ENCODE results near the gene DYRK3.
"Not testable (repeated sequence)": the region's sequence is repeated elsewhere in the genome, so short reads cannot be mapped to it uniquely, and the experiment has no call there.

Gene DYRK3

DNA sequence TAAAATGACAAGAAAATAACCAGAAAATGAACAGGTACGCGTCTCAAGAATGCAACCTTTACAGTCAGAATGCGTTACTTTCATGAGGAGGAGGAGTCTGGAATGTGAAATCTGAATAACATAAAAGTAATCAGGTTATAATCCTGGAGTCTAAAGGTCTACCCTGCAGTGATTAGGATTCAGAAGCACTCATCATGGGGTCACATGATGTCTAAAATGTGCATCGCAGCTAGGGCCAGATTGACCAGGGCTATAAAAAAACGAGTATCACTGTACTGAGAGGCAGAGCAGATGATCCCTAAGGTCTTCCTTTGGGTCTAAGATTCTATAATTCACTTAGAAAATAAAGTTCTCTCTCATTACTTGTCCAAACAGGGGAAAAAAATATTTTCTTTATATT, 30.5 kb upstream of the DYRK3 start:
- no peak overlapping the region for H3K4me3 ChIP-seq (ENCODE audit: control insufficient read depth, low read depth, low read length)
- TF ChIP-seq, protein P1, sequence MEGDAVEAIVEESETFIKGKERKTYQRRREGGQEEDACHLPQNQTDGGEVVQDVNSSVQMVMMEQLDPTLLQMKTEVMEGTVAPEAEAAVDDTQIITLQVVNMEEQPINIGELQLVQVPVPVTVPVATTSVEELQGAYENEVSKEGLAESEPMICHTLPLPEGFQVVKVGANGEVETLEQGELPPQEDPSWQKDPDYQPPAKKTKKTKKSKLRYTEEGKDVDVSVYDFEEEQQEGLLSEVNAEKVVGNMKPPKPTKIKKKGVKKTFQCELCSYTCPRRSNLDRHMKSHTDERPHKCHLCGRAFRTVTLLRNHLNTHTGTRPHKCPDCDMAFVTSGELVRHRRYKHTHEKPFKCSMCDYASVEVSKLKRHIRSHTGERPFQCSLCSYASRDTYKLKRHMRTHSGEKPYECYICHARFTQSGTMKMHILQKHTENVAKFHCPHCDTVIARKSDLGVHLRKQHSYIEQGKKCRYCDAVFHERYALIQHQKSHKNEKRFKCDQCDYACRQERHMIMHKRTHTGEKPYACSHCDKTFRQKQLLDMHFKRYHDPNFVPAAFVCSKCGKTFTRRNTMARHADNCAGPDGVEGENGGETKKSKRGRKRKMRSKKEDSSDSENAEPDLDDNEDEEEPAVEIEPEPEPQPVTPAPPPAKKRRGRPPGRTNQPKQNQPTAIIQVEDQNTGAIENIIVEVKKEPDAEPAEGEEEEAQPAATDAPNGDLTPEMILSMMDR (conservative IDR thresholded peaks at IDR 0.05; ENCODE audit: control insufficient read depth, insufficient read depth, low read depth, low read length): no peak
- DNase-seq (ENCODE audit: low read depth): no peak

DNA sequence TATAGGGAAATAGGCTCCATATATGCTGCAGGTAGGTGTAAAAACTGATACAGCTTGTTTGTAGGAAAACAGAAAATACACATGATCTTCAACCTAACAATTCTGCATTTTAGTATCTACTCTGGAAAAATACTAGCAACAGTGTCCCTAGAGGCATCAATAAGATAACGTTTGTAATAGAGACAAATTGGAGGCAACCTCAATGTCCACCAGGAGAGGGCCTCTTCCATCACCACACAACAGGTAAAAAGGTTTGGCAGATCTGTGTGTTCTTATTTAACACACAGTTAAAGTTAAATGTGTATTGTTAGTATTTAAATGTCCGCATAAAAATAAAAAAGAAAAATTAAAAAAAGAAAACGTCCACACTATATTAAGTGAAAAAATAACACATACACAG, 28.5 kb upstream of the DYRK3 start:
- peak; percentile 43 for DNase-seq (ENCODE audit: low read depth)

DNA sequence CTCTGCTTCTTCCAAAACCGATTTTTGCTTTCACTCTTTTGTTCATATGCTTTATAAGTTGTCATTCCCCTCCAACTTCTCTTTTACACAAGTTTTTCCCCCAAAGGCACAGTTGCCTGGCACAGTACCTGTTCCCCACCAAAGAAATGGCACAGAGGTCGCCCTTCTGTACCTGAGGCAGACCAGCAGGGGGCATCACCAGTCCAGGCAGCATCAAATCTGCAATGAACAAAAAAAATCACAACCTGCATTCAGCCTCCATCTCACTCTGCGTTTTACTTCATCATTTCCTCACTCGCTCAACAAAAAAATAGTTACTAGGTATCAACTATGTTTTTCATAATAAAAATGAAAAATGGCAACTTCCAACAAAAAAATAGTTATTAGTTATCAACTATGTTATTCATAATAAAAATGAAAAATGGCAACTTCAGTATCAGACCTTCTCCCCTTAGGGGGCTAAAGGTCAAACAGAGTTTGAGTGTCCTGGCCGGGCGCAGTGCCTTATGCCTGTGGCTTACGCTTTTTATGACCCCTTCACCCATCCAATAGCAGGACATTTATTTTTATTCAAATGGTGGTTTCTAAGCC, 27.1 kb upstream of the DYRK3 start:
- TF ChIP-seq, protein P1 (conservative IDR thresholded peaks at IDR 0.05; ENCODE audit: control insufficient read depth, insufficient read depth, low read depth, low read length): peak; percentile 83
- DNase-seq (ENCODE audit: low read depth): peak; percentile 55

More for the DNA sequence above, 28.5 kb upstream of the DYRK3 start:
- TF ChIP-seq, protein P1 (conservative IDR thresholded peaks at IDR 0.05; ENCODE audit: control insufficient read depth, insufficient read depth, low read depth, low read length): peak; percentile 56
- no peak overlapping the region for H3K4me3 ChIP-seq (ENCODE audit: control insufficient read depth, low read depth, low read length)

DNA sequence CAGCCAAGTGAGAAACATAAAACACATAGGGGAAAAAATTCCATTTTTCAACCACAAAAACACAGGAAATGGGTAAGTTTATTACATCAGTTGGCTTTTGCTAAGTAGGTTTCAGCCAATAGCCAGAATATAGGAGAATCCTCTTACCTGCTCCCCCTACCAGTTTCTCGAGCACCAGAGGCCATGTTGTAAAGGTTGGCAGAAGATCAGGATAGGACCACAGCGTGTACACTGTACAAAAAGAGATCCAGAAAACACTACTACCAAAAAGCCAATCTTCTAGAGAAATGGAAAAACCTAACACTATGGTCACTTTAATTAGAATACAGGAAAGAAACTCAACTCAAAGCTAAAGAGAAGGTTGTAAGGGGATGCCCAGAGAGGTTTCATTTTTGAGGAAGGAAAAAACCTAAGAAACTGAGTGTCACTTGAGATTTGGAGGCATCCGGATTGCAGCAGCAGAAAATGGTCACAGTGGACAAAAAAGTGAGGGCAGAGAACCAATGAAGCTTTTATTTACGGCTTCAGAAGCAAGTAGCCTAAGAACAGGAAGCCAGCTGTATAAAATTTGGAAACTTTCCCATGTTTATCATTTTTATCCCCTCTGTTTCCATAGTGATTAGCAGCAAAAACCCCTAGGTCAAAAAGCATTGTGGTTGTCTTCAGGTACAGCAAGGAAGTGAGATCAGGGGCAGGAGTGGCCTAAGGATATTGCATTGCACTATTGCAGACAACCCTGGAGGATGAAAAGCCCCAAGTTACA, 25.9 kb upstream of the DYRK3 start:
- TF ChIP-seq, protein P1 (conservative IDR thresholded peaks at IDR 0.05; ENCODE audit: control insufficient read depth, insufficient read depth, low read depth, low read length): no peak
- DNase-seq (ENCODE audit: low read depth): no peak
- no peak overlapping the region for H3K4me3 ChIP-seq (ENCODE audit: control insufficient read depth, low read depth, low read length)

More for the DNA sequence above, 27.1 kb upstream of the DYRK3 start:
- H3K4me3 ChIP-seq (ENCODE audit: control insufficient read depth, low read depth, low read length): no peak overlapping the region

DNA sequence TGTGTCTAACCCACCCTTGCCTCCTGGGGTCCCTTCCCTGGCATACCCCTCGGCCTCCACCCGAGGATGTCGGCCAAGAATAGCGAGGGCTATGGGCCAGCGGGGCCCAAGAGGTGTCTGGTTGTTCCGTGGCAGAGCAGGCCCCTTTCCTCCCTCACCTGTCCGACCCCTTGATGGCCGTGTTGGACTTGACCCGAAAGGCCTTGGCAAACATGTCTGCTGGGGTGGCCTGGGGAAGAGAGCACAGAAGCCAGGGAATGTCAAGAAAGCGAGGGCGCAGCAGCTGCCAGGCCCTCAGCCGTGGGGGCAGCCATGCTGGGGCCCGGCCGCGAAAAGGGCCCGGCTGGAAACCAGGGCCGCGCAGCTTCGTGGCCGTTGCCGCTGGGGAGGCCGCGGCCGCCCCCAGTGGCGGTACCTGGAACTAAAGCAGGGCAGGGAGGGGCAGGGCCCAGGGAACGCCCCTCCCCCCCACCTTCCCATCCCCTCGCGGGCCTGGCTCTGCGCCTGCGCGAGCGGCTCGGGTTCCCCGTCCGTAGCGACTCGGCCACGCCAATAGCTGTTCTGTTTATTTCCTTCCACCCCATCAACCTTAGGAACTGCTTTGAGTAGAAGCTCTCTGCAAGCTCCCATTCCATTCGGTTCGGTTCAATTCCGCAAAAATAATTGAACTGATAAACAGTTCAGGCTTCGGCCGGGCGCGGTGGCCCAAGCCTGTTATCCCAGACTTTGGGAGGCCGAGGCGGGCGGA, 23.0 kb upstream of the DYRK3 start, which contains the start of gene EIF2D:
TSS of gene EIF2D (minus strand) at position 337 of the 748 bp plus-strand sequence. CDS start at position 214, 123 bp downstream.
- H3K4me3 ChIP-seq (ENCODE audit: control insufficient read depth, low read depth, low read length): peak within 1 kb of the TSS; percentile 77
- peak; percentile 89 for DNase-seq (ENCODE audit: low read depth)
- TF ChIP-seq, protein P1 (conservative IDR thresholded peaks at IDR 0.05; ENCODE audit: control insufficient read depth, insufficient read depth, low read depth, low read length): peak; percentile 67

DNA sequence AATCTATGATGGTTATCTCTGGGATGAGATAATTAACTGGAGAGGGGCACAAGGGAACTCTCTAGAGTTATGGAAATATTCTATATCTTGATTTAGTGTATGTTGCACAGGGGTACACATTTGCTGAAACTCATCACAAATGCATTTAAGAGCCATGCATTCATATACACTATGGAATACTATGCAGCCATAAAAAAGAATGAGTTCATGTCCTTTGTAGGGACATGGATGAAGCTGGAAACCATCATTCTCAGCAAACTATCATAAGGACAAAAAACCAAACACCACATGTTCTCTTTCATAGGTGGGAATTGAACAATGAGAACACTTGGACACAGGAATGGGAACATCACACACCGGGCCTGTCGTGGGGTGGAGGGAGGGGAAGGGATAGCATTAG, 8.9 kb upstream of the DYRK3 start:
- not testable (repeated sequence) for DNase-seq (ENCODE audit: low read depth); H3K4me3 ChIP-seq (ENCODE audit: control insufficient read depth, low read depth, low read length)

DNA sequence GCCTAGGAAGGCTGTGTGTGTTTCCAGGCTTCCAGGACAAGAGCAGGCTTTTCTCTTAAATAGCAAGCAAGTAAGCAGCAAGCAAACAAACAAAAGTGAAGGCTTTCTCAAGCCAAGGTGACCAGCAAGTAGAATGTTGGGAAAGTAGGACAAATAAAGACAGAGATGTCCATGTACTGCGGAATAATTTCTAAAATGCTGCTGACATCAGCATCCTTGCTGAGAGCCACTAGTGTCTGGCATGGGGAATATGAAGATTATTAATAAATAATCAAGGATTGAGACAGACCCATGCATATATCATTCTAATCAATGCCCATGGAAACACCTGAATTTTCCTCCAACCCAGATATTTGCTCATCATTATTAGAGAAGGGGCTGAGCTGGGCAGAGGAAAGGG, 6.4 kb upstream of the DYRK3 start:
- no peak for DNase-seq (ENCODE audit: low read depth)
- TF ChIP-seq, protein P1 (conservative IDR thresholded peaks at IDR 0.05; ENCODE audit: control insufficient read depth, insufficient read depth, low read depth, low read length): no peak
- no peak overlapping the region for H3K4me3 ChIP-seq (ENCODE audit: control insufficient read depth, low read depth, low read length)
